ENCODE data around the gene GLUD1. TPM values are rescaled to one million over a fixed set of nuclear protein-coding genes. Genes with fewer than 3 reads are reported as not detected.
"Not testable (repeated sequence)": the region's sequence is repeated elsewhere in the genome, so short reads cannot be mapped to it uniquely, and the experiment has no call there.

GLUD1 gene
- total RNA-seq, 1 donor from 2014 or later = 123 TPM

- no peak for TF ChIP-seq CTCF (conservative IDR thresholded peaks at IDR 0.05)
- Mint-ChIP-seq H3K9me3 (no peaks in the 10 kb centered on the region), H3K4me3 (peak overlapping the region; percentile 97), H3K36me3 (peaks cover 7% of the 10 kb centered on the region), H3K27me3 (no peaks in the 10 kb centered on the region), H3K27ac (peak overlapping the region; percentile 89), H3K4me1 (ENCODE audit: unreplicated experiment) (peaks cover 38% of the 10 kb centered on the region)
- DNase-seq (ENCODE audit: extremely low spot score, unreplicated experiment) = no peak
Observed at GRCh38 chr10:87092861-87093631, 1.6 kb downstream of the GLUD1 start.

- peak overlapping the region; percentile 97 for H3K4me3 Mint-ChIP-seq
- peaks cover 38% of the 10 kb centered on the region for H3K4me1 Mint-ChIP-seq (ENCODE audit: unreplicated experiment)
- no peaks in the 10 kb centered on the region for H3K27me3 Mint-ChIP-seq
- no peaks in the 10 kb centered on the region for H3K9me3 Mint-ChIP-seq
- TF ChIP-seq CTCF (conservative IDR thresholded peaks at IDR 0.05) = no peak
- peaks cover 7% of the 10 kb centered on the region for H3K36me3 Mint-ChIP-seq
- peak overlapping the region; percentile 89 for H3K27ac Mint-ChIP-seq
- DNase-seq (ENCODE audit: extremely low spot score, unreplicated experiment) = no peak
Observed at GRCh38 chr10:87092376-87092860, 2.2 kb downstream of the GLUD1 start.

GRCh38 chr10:87090779-87091178, 3.9 kb downstream of the GLUD1 start:
- no peaks in the 10 kb centered on the region for H3K9me3 Mint-ChIP-seq
- no peak overlapping the region for H3K27ac Mint-ChIP-seq
- H3K36me3 Mint-ChIP-seq = peaks cover 14% of the 10 kb centered on the region
- no peak overlapping the region for H3K4me3 Mint-ChIP-seq
- no peaks in the 10 kb centered on the region for H3K27me3 Mint-ChIP-seq
- TF ChIP-seq CTCF (conservative IDR thresholded peaks at IDR 0.05) = no peak
- DNase-seq (ENCODE audit: extremely low spot score, unreplicated experiment) = no peak
- peaks cover 38% of the 10 kb centered on the region for H3K4me1 Mint-ChIP-seq (ENCODE audit: unreplicated experiment)

- peaks cover 40% of the 10 kb centered on the region for H3K4me1 Mint-ChIP-seq (ENCODE audit: unreplicated experiment)
- H3K9me3 Mint-ChIP-seq = no peaks in the 10 kb centered on the region
- no peaks in the 10 kb centered on the region for H3K27me3 Mint-ChIP-seq
- TF ChIP-seq CTCF (conservative IDR thresholded peaks at IDR 0.05) = no peak
- peaks cover 20% of the 10 kb centered on the region for H3K36me3 Mint-ChIP-seq
- H3K4me3 Mint-ChIP-seq = no peak overlapping the region
- H3K27ac Mint-ChIP-seq = no peak overlapping the region
- DNase-seq (ENCODE audit: extremely low spot score, unreplicated experiment) = no peak
Observed at GRCh38 chr10:87089746-87090145, 4.9 kb downstream of the GLUD1 start.

GRCh38 chr10:87085537-87085936, 9.1 kb downstream of the GLUD1 start:
- peaks cover 36% of the 10 kb centered on the region for H3K36me3 Mint-ChIP-seq
- H3K9me3 Mint-ChIP-seq = no peaks in the 10 kb centered on the region
- no peak overlapping the region for H3K4me3 Mint-ChIP-seq
- no peaks in the 10 kb centered on the region for H3K27me3 Mint-ChIP-seq
- no peak for DNase-seq (ENCODE audit: extremely low spot score, unreplicated experiment)
- peaks cover 37% of the 10 kb centered on the region for H3K4me1 Mint-ChIP-seq (ENCODE audit: unreplicated experiment)
- no peak for TF ChIP-seq CTCF (conservative IDR thresholded peaks at IDR 0.05)
- H3K27ac Mint-ChIP-seq = no peak overlapping the region

GRCh38 chr10:87084291-87084782, 10.3 kb downstream of the GLUD1 start:
- not testable (repeated sequence) for H3K9me3 Mint-ChIP-seq; H3K27me3 Mint-ChIP-seq; H3K4me3 Mint-ChIP-seq; DNase-seq (ENCODE audit: extremely low spot score, unreplicated experiment)
- Mint-ChIP-seq H3K27ac (peak overlapping the region; percentile 63), H3K36me3 (peaks cover 33% of the 10 kb centered on the region), H3K4me1 (ENCODE audit: unreplicated experiment) (peaks cover 28% of the 10 kb centered on the region)

GRCh38 chr10:87083576-87084290, 10.9 kb downstream of the GLUD1 start:
- peaks cover 32% of the 10 kb centered on the region for H3K36me3 Mint-ChIP-seq
- peak overlapping the region; percentile 46 for H3K4me3 Mint-ChIP-seq
- DNase-seq (ENCODE audit: extremely low spot score, unreplicated experiment); H3K27me3 Mint-ChIP-seq; H3K9me3 Mint-ChIP-seq: not testable (repeated sequence)
- H3K4me1 Mint-ChIP-seq (ENCODE audit: unreplicated experiment) = peaks cover 27% of the 10 kb centered on the region
- H3K27ac Mint-ChIP-seq = peak overlapping the region; percentile 63

GRCh38 chr10:87082219-87082618, 12.4 kb downstream of the GLUD1 start:
- H3K4me1 Mint-ChIP-seq (ENCODE audit: unreplicated experiment) = peaks cover 27% of the 10 kb centered on the region
- not testable (repeated sequence) for H3K9me3 Mint-ChIP-seq; DNase-seq (ENCODE audit: extremely low spot score, unreplicated experiment); H3K27me3 Mint-ChIP-seq
- H3K4me3 Mint-ChIP-seq = peak overlapping the region; percentile 64
- peaks cover 34% of the 10 kb centered on the region for H3K36me3 Mint-ChIP-seq
- H3K27ac Mint-ChIP-seq = peak overlapping the region; percentile 88

Data from type B pancreatic cell (in vitro differentiated cells).